Measurements from ENCODE around the gene MPDU1. TPM values are rescaled to one million over a fixed set of nuclear protein-coding genes. Genes with fewer than 3 reads are reported as not detected.
A peak's percentile ranks its signal among the peaks of the same experiment; 100 is the strongest.

The MPDU1 gene
- total and polyA plus RNA-seq, 2 of the 13 experiments (the other 11 are each of a cell fraction or from before 2014, with no cell fraction given), result 112 to 167 TPM

DNA sequence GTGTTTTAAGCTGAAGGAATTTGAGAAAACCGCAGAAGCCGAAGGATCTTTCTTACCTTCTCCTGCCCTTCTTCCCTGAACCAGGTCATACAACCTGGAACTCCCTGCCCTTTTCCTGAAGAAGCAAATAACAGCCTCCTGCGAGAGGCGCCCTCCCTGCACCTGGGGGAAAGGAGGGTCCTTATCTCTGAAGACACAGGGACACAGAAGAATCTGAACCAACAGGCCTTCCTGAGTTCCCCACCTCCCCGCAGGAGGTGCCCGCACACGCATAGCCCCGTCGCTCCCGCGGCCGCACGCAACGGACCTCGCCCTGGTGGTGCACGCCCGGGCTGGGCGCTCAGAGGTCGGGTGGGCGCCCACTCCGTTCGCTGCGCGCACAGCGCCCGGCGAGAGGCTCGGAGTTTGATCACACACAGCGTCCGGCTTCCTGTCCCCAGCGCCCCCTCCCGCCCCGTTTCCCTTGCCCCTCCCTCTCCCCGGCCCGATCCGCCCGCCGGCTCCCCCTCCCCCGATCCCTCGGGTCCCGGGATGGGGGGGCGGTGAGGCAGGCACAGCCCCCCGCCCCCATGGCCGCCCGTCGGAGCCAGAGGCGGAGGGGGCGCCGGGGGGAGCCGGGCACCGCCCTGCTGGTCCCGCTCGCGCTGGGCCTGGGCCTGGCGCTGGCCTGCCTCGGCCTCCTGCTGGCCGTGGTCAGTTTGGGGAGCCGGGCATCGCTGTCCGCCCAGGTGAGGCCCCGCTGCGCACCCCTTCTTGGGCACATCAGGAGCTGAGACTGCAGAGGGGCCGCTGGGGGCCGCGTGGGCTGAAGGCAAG is 34.9 kb upstream of the MPDU1 start, which contains the start of gene TNFSF12 (continued):
- 0 out of 2 replicates have a peak, but pooled peaks have one; percentile 15 for TF ChIP-seq ZNF501 (CRISPR knock-in tag; IDR thresholded peaks at IDR 0.05)
- no peak for TF ChIP-seq PAWR (CRISPR knock-in tag; IDR thresholded peaks at IDR 0.05; ENCODE audit: borderline replicate concordance)
- TF ChIP-seq, protein P1, sequence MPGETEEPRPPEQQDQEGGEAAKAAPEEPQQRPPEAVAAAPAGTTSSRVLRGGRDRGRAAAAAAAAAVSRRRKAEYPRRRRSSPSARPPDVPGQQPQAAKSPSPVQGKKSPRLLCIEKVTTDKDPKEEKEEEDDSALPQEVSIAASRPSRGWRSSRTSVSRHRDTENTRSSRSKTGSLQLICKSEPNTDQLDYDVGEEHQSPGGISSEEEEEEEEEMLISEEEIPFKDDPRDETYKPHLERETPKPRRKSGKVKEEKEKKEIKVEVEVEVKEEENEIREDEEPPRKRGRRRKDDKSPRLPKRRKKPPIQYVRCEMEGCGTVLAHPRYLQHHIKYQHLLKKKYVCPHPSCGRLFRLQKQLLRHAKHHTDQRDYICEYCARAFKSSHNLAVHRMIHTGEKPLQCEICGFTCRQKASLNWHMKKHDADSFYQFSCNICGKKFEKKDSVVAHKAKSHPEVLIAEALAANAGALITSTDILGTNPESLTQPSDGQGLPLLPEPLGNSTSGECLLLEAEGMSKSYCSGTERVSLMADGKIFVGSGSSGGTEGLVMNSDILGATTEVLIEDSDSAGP (CRISPR knock-in tag; IDR thresholded peaks at IDR 0.05; ENCODE audit: borderline replicate concordance), result peak; percentile 43; the same call in 1 of the 2 replicates
- TF ChIP-seq SPEN (CRISPR knock-in tag; IDR thresholded peaks at IDR 0.05; ENCODE audit: low read depth), result peak; percentile 52
- TF ChIP-seq, protein P2, sequence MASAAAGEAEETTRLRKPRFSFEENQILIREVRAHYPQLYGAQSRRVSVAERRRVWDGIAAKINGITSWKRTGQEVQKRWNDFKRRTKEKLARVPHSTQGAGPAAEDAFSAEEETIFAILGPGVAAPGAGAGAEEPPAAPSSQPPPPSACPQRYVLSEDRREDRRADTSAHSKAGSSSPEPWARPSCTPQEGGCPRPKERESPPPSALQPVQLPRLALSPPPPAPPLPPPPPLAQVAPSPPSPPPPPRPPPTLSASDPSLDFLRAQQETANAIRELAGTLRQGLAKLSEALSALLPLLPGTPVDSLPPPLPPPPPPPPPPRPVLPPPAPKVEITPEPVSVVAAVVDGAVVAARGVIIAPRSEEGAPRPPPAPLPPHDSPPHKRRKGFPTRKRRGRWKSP (CRISPR knock-in tag; IDR thresholded peaks at IDR 0.05), result 0 out of 2 replicates have a peak, but pooled peaks have one; percentile 53
- no peak for TF ChIP-seq SMAD3 (CRISPR knock-in tag; IDR thresholded peaks at IDR 0.05)
- TF ChIP-seq, protein P3, sequence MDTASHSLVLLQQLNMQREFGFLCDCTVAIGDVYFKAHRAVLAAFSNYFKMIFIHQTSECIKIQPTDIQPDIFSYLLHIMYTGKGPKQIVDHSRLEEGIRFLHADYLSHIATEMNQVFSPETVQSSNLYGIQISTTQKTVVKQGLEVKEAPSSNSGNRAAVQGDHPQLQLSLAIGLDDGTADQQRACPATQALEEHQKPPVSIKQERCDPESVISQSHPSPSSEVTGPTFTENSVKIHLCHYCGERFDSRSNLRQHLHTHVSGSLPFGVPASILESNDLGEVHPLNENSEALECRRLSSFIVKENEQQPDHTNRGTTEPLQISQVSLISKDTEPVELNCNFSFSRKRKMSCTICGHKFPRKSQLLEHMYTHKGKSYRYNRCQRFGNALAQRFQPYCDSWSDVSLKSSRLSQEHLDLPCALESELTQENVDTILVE (CRISPR knock-in tag; IDR thresholded peaks at IDR 0.05), result peak; percentile 23; the same call in 1 of the 2 replicates
- peak; percentile 18; the same call in 1 of the 2 replicates for TF ChIP-seq KAT8 (CRISPR knock-in tag; IDR thresholded peaks at IDR 0.05)
- TF ChIP-seq SAP130 (CRISPR knock-in tag; IDR thresholded peaks at IDR 0.05; ENCODE audit: low read depth), result peak; percentile 51
- TF ChIP-seq YEATS4 (CRISPR knock-in tag; IDR thresholded peaks at IDR 0.05; ENCODE audit: borderline replicate concordance), result 0 out of 2 replicates have a peak, but pooled peaks have one; percentile 37
- TF ChIP-seq, protein P4, sequence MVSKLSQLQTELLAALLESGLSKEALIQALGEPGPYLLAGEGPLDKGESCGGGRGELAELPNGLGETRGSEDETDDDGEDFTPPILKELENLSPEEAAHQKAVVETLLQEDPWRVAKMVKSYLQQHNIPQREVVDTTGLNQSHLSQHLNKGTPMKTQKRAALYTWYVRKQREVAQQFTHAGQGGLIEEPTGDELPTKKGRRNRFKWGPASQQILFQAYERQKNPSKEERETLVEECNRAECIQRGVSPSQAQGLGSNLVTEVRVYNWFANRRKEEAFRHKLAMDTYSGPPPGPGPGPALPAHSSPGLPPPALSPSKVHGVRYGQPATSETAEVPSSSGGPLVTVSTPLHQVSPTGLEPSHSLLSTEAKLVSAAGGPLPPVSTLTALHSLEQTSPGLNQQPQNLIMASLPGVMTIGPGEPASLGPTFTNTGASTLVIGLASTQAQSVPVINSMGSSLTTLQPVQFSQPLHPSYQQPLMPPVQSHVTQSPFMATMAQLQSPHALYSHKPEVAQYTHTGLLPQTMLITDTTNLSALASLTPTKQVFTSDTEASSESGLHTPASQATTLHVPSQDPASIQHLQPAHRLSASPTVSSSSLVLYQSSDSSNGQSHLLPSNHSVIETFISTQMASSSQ (IDR thresholded peaks at IDR 0.05; ENCODE audit: low read depth), result no peak
- TF ChIP-seq, protein P4 (CRISPR knock-in tag; IDR thresholded peaks at IDR 0.05; ENCODE audit: borderline replicate concordance), result no peak
- peak; percentile 70; the same call in 1 of the 2 replicates for TF ChIP-seq ZBTB7B (CRISPR knock-in tag; IDR thresholded peaks at IDR 0.05)
- peak; percentile 10; the same call in 1 of the 2 replicates for TF ChIP-seq HOXA3 (CRISPR knock-in tag; IDR thresholded peaks at IDR 0.05)
- 0 out of 2 replicates have a peak, but pooled peaks have one; percentile 28 for TF ChIP-seq MXD4 (CRISPR knock-in tag; IDR thresholded peaks at IDR 0.05)
- 0 out of 2 replicates have a peak, but pooled peaks have one; percentile 35 for TF ChIP-seq SMYD3 (CRISPR knock-in tag; IDR thresholded peaks at IDR 0.05)
- TF ChIP-seq, protein P5, sequence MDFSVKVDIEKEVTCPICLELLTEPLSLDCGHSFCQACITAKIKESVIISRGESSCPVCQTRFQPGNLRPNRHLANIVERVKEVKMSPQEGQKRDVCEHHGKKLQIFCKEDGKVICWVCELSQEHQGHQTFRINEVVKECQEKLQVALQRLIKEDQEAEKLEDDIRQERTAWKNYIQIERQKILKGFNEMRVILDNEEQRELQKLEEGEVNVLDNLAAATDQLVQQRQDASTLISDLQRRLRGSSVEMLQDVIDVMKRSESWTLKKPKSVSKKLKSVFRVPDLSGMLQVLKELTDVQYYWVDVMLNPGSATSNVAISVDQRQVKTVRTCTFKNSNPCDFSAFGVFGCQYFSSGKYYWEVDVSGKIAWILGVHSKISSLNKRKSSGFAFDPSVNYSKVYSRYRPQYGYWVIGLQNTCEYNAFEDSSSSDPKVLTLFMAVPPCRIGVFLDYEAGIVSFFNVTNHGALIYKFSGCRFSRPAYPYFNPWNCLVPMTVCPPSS (IDR thresholded peaks at IDR 0.05), result no peak
- TF ChIP-seq XBP1 (CRISPR knock-in tag; IDR thresholded peaks at IDR 0.05), result no peak
- TF ChIP-seq RBFOX2 (IDR thresholded peaks at IDR 0.05; ENCODE audit: low read depth, low read length), result peak; percentile 54

All from HepG2 (cell line).